ENCODE results near the gene AKR1B1. TPM values are rescaled to one million over a fixed set of nuclear protein-coding genes. Genes with fewer than 3 reads are reported as not detected.
A peak's percentile ranks its signal among the peaks of the same experiment; 100 is the strongest.

Gene AKR1B1
- total and polyA plus RNA-seq, 4 donors: 27.0 to 76.0 (median 46.4) TPM

- Histone ChIP-seq H3K27me3 (ENCODE audit: control insufficient read depth in 3 of 3, insufficient read depth in 3 of 3, low read length in 2 of 3) (no peaks in the 10 kb centered on the region), H3K4me3 (no peak overlapping the region), H3K9ac (ENCODE audit: insufficient read depth in 1 of 2, low read length in 2 of 2) (no peak overlapping the region), H3K27ac (ENCODE audit: low read depth in 1 of 2, low read length in 1 of 2) (no peak overlapping the region), H3K9me3 (ENCODE audit: control insufficient read depth in 4 of 4, insufficient read depth in 3 of 4, low read length in 3 of 4) (peaks cover 0 to 2% (median 0%) of the 10 kb centered on the region in 4 donors), H3K4me1 (ENCODE audit: control insufficient read depth in 5 of 5, insufficient read depth in 5 of 5, low read length in 5 of 5) (no peaks in the 10 kb centered on the region), H3K36me3 (ENCODE audit: control insufficient read depth in 4 of 4, insufficient read depth in 4 of 4, low read length in 4 of 4) (no peaks in the 10 kb centered on the region)
- WGBS, 2 donors: 64 to 81% methylated on average over 3 of the region's 3 CpGs
- TF ChIP-seq CTCF (IDR thresholded peaks at IDR 0.05; ENCODE audit: control extremely low read depth, extremely low read depth): no peak
- ATAC-seq (ENCODE audit: insufficient read depth, low FRiP score) (no peak), DNase-seq (no peak)
These were observed 36.9 kb downstream of the AKR1B1 start for GRCh38 chr7:134422008-134422407.

- H3K27ac ChIP-seq (ENCODE audit: low read depth in 1 of 2, low read length in 1 of 2): no peak overlapping the region
- peak; percentile 30 for TF ChIP-seq CTCF (IDR thresholded peaks at IDR 0.05; ENCODE audit: control extremely low read depth, extremely low read depth)
- no peak overlapping the region for H3K4me3 ChIP-seq
- no peaks in the 10 kb centered on the region for H3K27me3 ChIP-seq (ENCODE audit: control insufficient read depth in 3 of 3, insufficient read depth in 3 of 3, low read length in 2 of 3)
- peak; percentile 71 to 81 (median 74) for DNase-seq
- H3K9ac ChIP-seq (ENCODE audit: insufficient read depth in 1 of 2, low read length in 2 of 2): no peak overlapping the region
- H3K36me3 ChIP-seq (ENCODE audit: control insufficient read depth in 4 of 4, insufficient read depth in 4 of 4, low read length in 4 of 4): no peaks in the 10 kb centered on the region
- H3K4me1 ChIP-seq (ENCODE audit: control insufficient read depth in 5 of 5, insufficient read depth in 5 of 5, low read length in 5 of 5): no peaks in the 10 kb centered on the region
- H3K9me3 ChIP-seq (ENCODE audit: control insufficient read depth in 4 of 4, insufficient read depth in 3 of 4, low read length in 3 of 4): no peaks in the 10 kb centered on the region
- ATAC-seq (ENCODE audit: insufficient read depth, low FRiP score): no peak
- WGBS, 2 donors: 65 to 69% methylated on average over 8 of the region's 8 CpGs
These were observed 38.3 kb downstream of the AKR1B1 start for GRCh38 chr7:134420424-134421125.

GRCh38 chr7:134419875-134420274, 39.0 kb downstream of the AKR1B1 start:
- H3K9ac ChIP-seq (ENCODE audit: insufficient read depth in 1 of 2, low read length in 2 of 2): no peak overlapping the region
- H3K36me3 ChIP-seq (ENCODE audit: control insufficient read depth in 4 of 4, insufficient read depth in 4 of 4, low read length in 4 of 4): no peaks in the 10 kb centered on the region
- no peaks in the 10 kb centered on the region for H3K27me3 ChIP-seq (ENCODE audit: control insufficient read depth in 3 of 3, insufficient read depth in 3 of 3, low read length in 2 of 3)
- 58 to 64% methylated on average over 3 of the region's 3 CpGs for WGBS, 2 donors
- DNase-seq (no peak), ATAC-seq (ENCODE audit: insufficient read depth, low FRiP score) (no peak)
- H3K4me3 ChIP-seq: no peak overlapping the region
- H3K9me3 ChIP-seq (ENCODE audit: control insufficient read depth in 4 of 4, insufficient read depth in 3 of 4, low read length in 3 of 4): no peaks in the 10 kb centered on the region
- H3K4me1 ChIP-seq (ENCODE audit: control insufficient read depth in 5 of 5, insufficient read depth in 5 of 5, low read length in 5 of 5): no peaks in the 10 kb centered on the region
- TF ChIP-seq CTCF (IDR thresholded peaks at IDR 0.05; ENCODE audit: control extremely low read depth, extremely low read depth): no peak
- no peak overlapping the region for H3K27ac ChIP-seq (ENCODE audit: low read depth in 1 of 2, low read length in 1 of 2)

- no peak for TF ChIP-seq CTCF (IDR thresholded peaks at IDR 0.05; ENCODE audit: control extremely low read depth, extremely low read depth)
- H3K9me3 ChIP-seq (ENCODE audit: control insufficient read depth in 4 of 4, insufficient read depth in 3 of 4, low read length in 3 of 4): no peaks in the 10 kb centered on the region
- H3K36me3 ChIP-seq (ENCODE audit: control insufficient read depth in 4 of 4, insufficient read depth in 4 of 4, low read length in 4 of 4): no peaks in the 10 kb centered on the region
- H3K4me1 ChIP-seq (ENCODE audit: control insufficient read depth in 5 of 5, insufficient read depth in 5 of 5, low read length in 5 of 5): no peaks in the 10 kb centered on the region
- DNase-seq: no peak
- H3K27ac ChIP-seq (ENCODE audit: low read depth in 1 of 2, low read length in 1 of 2): no peak overlapping the region
- no peak overlapping the region for H3K4me3 ChIP-seq
- H3K27me3 ChIP-seq (ENCODE audit: control insufficient read depth in 3 of 3, insufficient read depth in 3 of 3, low read length in 2 of 3): no peaks in the 10 kb centered on the region
- no peak overlapping the region for H3K9ac ChIP-seq (ENCODE audit: insufficient read depth in 1 of 2, low read length in 2 of 2)
- no peak for ATAC-seq (ENCODE audit: insufficient read depth, low FRiP score)
- 82 to 93% methylated on average over 3 of the region's 3 CpGs for WGBS, 2 donors
These were observed 39.8 kb downstream of the AKR1B1 start for GRCh38 chr7:134419085-134419484.

Measured in lung (tissue), 12 donors.